Ovary (tissue), 9 donors: ENCODE measurements around the gene GLIS2. TPM values are rescaled to one million over a fixed set of nuclear protein-coding genes. Genes with fewer than 3 reads are reported as not detected.
A peak's percentile ranks its signal among the peaks of the same experiment; 100 is the strongest.

Experiments
- DNase-seq, 5 donors: peaks; one replicate each; pipeline ENCODE4 v3.0.0-alpha.2; 2019 to 2020
- H3K27ac ChIP-seq, 2 donors: fragments of 200-600 bp; one replicate each; pipeline versions ENCODE4 v1.5.1 to v1.8.0; 2019 to 2022
- H3K27me3 ChIP-seq: fragments of 200-600 bp; one replicate; pipeline ENCODE4 v1.8.0; 2022
- H3K36me3 ChIP-seq: fragments of 200-600 bp; sonication (generic); one replicate; pipeline ENCODE4 v1.5.1; 2019
- H3K4me1 ChIP-seq: one replicate; pipeline ENCODE4 v1.8.1; 2013; ENCODE audit warnings: mild to moderate bottlenecking, moderate library complexity; ENCODE audit not compliant: insufficient read depth
- H3K4me3 ChIP-seq: fragments of 200-600 bp; sonication (generic); one replicate; pipeline ENCODE4 v1.5.1; 2017
- H3K9me3 ChIP-seq, 2 donors: fragments of 200-600 bp in 1 of 2; sonication (generic) in 1 of 2; one replicate each; pipeline versions ENCODE4 v1.5.1 to v1.8.1; 2013 to 2019; ENCODE audit warnings: mild to moderate bottlenecking in 1 of 2, moderate library complexity in 1 of 2
- EP300 ChIP-seq: sonication (generic); formaldehyde crosslinking; IDR thresholded peaks from one replicate; pipeline ENCODE4 v1.6.1; 2017; ENCODE audit warnings: antibody characterized with exemption
- POLR2A ChIP-seq: fragments of 450-650 bp; IDR thresholded peaks from one replicate; pipeline ENCODE4 v1.6.1; 2017; ENCODE audit warnings: antibody characterized with exemption, mild to moderate bottlenecking, moderate library complexity
- WGBS, 3 donors: extraction: QIAGEN DNeasy Blood & Tissue Kit in 1 of 3; methylation state at CpG; one replicate each; pipeline versions ENCODE4 v1.1.5 to v1.1.7; 2013 to 2017; 5-methylcytosine and 5-hydroxymethylcytosine counted together
- intact Hi-C, 4 donors: fragments of 100-400 bp; cut with DNase I; formaldehyde crosslinking; loops; one replicate each; pipeline versions ENCODE4 v1.11.0 to v1.15.1; 2022 to 2023
- polyA plus RNA-seq, 2 donors: library from polyadenylated mRNA; stranded (reverse); fragments of 200-250 nt in 1 of 2; fragments of 350-450 nt in 1 of 2; fragmentation: Illumina TruSeq in 1 of 2; extraction: RNeasy Lipid Tissue Mini Kit (QIAGEN cat#74804) in 1 of 2; gene quantifications; one replicate each; pipeline ENCODE4 v1.2.3, GENCODE V29; 2013 to 2014
- total RNA-seq, 7 donors: library from RNA; depleted of rRNA in 2 of 7; stranded (reverse); fragments of >200 nt in 2 of 7; fragmentation: NEBNext Ultra II Directional in 3 of 7; extraction: Animal tissue kit (Norgen Biotek cat#: 25700) in 3 of 7; gene quantifications; one replicate each; pipeline versions ENCODE4 v1.1.0 to v1.2.4, GENCODE V29; 2016 to 2023
- TF ChIP-seq, protein P1 (sequence below), 3 donors: fragments of 450-650 bp in 2 of 3; fragments of 200-600 bp in 1 of 3; IDR thresholded peaks; one replicate each; pipeline versions ENCODE4 v1.5.1 to v1.8.0; 2016 to 2022; ENCODE audit warnings: antibody characterized with exemption in 3 of 3, mild to moderate bottlenecking in 1 of 3
- donor health status: DM: no; HTN: no; CAD: no; lungs with moderate emphysema.
- donor health status: DM: no; HTN: no; CAD: no.
- donor health status: Bipolar disorder and iron deficiency.
- donor health status: DM: yes; HTN: yes; CAD: no.
- donor health status: DM: no; HTN: no; CAD: no.
- donor health status: DM: yes; HTN: yes; CAD: no.

The GLIS2 gene
- total and polyA plus RNA-seq, 9 donors: 1.6 to 79.5 (median 38.4) TPM

DNA sequence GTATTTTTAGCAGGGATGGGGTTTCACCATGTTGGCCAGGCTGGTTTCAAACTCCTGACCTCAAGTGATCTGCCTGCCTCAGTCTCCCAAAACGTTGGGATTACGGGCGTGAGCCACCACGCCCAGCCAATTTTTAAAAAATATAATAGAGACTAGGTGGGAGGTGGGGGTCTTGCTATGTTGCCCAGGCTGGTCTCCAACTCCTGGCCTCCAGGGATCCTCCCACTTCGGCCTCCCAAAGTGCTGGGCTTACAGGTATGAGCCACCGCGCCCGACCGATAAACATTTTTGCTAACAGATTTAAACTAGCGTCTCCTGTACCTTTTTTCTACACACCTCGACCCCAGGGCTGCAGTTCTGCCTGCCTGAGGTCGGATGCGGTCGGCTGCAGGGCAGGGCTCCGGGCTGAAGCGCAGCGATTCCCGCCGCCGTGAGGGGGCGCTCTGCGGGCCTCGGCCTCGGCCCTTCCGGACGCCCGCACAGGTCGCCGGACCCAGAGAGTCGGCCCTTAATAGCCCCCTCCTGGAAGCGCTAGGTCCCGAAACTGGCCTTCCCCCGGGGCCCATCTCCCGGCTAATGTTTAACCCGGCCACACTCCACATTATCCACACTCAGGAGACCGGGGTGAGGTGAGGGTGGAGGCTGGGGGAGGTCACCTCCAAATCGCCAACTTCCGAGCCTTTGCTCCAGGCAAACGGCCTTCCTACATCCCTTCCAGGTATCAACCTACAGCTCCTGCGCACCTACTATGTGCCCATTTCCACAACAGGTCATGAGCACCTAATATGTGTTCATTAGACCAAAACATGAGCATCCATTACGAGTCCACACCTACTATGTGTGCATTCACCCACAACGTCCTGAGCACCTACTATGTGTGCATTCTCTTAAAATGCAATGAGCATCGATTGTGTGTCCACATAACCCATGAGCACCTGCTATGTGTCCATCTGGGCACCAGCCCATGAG is 2.0 kb upstream of the GLIS2 start:
- TF ChIP-seq, protein P1, sequence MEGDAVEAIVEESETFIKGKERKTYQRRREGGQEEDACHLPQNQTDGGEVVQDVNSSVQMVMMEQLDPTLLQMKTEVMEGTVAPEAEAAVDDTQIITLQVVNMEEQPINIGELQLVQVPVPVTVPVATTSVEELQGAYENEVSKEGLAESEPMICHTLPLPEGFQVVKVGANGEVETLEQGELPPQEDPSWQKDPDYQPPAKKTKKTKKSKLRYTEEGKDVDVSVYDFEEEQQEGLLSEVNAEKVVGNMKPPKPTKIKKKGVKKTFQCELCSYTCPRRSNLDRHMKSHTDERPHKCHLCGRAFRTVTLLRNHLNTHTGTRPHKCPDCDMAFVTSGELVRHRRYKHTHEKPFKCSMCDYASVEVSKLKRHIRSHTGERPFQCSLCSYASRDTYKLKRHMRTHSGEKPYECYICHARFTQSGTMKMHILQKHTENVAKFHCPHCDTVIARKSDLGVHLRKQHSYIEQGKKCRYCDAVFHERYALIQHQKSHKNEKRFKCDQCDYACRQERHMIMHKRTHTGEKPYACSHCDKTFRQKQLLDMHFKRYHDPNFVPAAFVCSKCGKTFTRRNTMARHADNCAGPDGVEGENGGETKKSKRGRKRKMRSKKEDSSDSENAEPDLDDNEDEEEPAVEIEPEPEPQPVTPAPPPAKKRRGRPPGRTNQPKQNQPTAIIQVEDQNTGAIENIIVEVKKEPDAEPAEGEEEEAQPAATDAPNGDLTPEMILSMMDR (IDR thresholded peaks at IDR 0.05): peak in 2 of 3 donors; percentile 32 to 44
- no peak for TF ChIP-seq EP300
- Histone ChIP-seq H3K9me3 (no peaks in the 10 kb centered on the region), H3K27me3 (no peaks in the 10 kb centered on the region), H3K4me3 (no peak overlapping the region), H3K36me3 (no peaks in the 10 kb centered on the region), H3K27ac (peak overlapping the region in 1 of 2 donors; percentile 97), H3K4me1 (peaks cover 14% of the 10 kb centered on the region)
- DNase-seq: peak in 4 of 5 donors; percentile 45 to 74 (median 62)
- 16 to 25% (median 20%) methylated on average over 38 to 43 of the region's 43 CpGs for WGBS, 3 donors
- intact Hi-C loops: no loop called here

GRCh38 chr16:4314532-4315185 is 1.2 kb upstream of the GLIS2 start:
- intact Hi-C loops: no loop called here
- Histone ChIP-seq H3K27ac (peak overlapping the region; percentile 92 to 97), H3K27me3 (no peaks in the 10 kb centered on the region), H3K4me1 (peaks cover 19% of the 10 kb centered on the region), H3K36me3 (no peaks in the 10 kb centered on the region), H3K4me3 (peak overlapping the region; percentile 58), H3K9me3 (no peaks in the 10 kb centered on the region)
- 1 to 2% (median 2%) methylated on average over 33 of the region's 33 CpGs for WGBS, 3 donors
- TF ChIP-seq, protein P1 (IDR thresholded peaks at IDR 0.05): no peak
- TF ChIP-seq EP300: no peak
- peak in 4 of 5 donors; percentile 60 to 77 (median 72) for DNase-seq

GRCh38 chr16:4316108-4316863 is 419 bp downstream of the GLIS2 start:
- Histone ChIP-seq H3K36me3 (no peaks in the 10 kb centered on the region), H3K4me1 (peaks cover 32% of the 10 kb centered on the region), H3K27me3 (no peaks in the 10 kb centered on the region), H3K4me3 (peak overlapping the region; percentile 58), H3K27ac (peak overlapping the region; percentile 92 to 97), H3K9me3 (no peaks in the 10 kb centered on the region)
- intact Hi-C loops: no loop called here
- TF ChIP-seq, protein P1 (IDR thresholded peaks at IDR 0.05): no peak
- TF ChIP-seq EP300 (no peak), POLR2A (no peak)
- 0 to 1% (median 1%) methylated on average over 26 to 80 of the region's 93 CpGs for WGBS, 3 donors
- peak in 2 of 5 donors; percentile 31 to 65 for DNase-seq
